GM19452 (cell line): ENCODE measurements around the gene NRDE2.

Experiments used
- ATAC-seq: cut with Tn5 transposase; IDR thresholded peaks from one replicate; pipeline ENCODE4 v1.9.1; 2021; ENCODE audit not compliant: unreplicated experiment

NRDE2 gene

DNA sequence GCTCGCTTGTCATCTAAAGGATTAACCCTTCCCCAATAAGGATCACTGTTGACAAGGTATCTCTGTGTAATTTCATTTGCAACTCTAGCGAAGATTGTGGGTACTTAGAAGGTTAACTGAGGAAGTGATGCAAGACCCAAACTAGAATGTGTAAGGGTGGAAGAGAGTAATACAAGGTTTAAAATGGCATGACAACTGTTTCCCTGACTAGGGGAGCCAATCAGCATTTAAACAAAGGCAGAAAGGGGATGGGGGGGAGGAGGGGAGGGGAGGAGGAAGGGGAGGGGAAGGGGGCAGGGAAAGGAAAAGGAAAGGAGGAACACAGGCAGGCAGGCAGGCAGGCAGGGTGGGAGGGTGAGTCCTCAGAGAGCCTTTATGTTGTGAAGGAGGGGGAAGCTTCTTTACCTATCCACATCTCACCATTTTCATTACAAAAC is 31.1 kb downstream of the NRDE2 start:
- no peak for ATAC-seq

DNA sequence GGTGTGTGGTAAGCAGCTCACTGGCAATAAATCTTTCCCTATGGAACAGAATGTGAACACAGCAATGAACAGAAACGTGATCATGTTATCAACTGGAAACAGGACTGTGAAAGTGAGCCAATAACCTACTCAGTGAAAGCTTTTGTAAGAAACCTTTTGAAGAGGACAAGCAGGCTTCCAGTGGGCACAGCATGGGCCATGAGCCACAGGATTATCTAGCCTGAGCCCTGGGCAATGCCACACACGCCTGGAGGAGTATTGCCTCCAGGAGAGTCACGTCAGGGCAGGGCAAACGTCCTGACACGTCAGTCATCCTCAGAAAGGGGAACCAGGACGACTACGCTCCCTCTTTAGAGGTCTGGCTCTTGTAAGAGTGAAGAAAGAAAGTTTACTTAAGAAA is 32.3 kb downstream of the NRDE2 start:
- no peak for ATAC-seq

DNA sequence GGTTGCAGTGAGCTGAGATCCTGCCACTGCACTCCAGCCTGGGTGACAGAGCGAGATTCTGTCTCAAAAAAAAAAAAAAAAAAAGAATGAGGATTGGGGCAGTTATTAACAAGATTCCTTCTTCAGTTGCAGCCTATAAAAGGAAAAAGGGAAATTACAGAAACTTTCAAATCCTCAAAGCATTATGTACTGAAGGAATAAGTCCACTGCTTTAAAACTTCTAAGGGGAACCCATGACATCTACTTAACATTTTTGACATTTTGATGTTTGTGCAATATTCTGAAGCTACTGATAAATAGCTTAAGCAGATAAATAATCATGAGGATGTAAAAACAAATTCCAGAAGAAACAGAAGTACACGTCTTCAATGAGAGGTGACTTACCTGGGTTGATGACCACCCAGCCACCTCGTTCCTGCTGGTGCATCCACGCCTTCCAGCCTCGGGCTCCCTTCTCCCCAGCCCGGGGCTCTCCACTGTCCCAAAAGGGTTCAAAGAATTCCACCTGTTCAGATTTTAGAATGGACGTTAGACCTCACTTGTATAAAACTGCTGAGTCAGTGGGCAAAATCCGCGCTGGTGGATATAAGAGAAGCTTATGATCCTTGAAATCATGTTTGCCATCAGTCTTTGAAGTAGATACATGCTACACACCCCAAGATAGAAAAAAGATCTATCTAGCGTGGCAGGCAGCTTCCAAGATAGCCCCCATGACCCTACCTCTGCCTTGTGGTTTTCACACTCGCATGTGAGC is 33.7 kb downstream of the NRDE2 start:
- no peak for ATAC-seq

DNA sequence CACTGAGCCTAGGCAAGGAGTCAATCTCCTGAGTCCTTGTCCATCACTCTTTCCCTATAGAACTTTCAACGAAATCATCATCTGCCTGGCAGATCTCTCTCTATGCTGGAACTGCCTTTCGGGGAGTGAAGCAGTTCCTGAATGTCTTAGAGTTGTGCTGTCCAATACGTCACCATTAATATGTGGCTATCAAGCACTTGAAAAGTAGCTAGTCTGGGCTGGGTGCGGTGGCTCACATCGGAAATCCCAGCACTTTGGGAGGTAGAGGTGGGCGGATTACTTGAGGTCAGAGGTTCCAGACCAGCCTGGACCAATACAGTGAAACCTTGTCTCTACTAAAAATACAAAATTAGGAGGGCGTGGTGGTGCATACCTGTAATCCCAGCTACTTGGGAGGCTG is 35.1 kb downstream of the NRDE2 start:
- no peak for ATAC-seq

DNA sequence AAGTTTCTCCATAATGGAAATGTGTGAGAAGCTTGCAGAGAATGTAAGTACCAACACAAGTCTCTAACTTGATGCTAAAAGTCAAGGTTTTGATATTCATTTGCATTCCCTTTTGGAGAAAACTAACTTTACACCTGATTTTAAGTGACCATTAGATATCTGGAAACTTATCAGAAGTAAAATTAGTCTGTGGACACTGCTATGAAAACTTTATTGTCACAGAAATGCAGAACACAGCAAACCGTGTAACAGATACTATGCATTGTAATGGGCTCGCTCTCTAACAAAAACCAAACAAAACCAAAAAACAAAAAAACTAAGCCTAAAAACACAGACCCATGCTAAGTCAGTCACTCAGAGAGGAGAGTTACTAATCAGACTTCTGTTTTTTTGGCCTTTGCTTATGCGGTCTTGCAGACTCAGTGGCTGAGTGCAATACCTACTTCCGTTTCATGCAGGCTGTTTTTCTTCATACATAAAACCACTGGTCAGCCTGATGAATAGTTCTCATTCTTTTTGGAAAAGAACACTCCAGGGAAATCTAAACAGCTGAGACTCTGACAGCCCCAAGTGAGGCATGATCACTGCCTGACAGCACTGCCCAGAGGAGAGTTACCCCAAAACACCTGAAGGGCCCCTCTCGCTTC is 35.7 kb downstream of the NRDE2 start:
- ATAC-seq = no peak

DNA sequence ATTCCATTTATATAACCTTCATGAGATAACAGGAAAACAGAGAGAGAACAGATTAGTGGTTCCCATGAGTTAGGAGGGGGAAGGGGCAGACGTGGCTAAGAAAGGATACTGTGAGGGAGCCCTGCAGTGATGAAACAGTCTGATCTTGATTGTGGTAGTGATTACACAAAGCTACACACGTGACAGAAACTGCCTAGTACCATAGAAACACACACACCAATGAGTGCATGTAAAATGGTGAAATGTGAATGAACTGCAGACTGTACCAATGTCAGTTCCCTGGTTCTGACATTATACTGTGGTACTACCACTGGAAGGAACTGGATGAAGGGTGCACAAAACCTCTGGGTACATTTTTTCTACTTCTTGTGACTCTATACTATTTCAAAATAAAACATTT is 36.9 kb downstream of the NRDE2 start:
- ATAC-seq = no peak

DNA sequence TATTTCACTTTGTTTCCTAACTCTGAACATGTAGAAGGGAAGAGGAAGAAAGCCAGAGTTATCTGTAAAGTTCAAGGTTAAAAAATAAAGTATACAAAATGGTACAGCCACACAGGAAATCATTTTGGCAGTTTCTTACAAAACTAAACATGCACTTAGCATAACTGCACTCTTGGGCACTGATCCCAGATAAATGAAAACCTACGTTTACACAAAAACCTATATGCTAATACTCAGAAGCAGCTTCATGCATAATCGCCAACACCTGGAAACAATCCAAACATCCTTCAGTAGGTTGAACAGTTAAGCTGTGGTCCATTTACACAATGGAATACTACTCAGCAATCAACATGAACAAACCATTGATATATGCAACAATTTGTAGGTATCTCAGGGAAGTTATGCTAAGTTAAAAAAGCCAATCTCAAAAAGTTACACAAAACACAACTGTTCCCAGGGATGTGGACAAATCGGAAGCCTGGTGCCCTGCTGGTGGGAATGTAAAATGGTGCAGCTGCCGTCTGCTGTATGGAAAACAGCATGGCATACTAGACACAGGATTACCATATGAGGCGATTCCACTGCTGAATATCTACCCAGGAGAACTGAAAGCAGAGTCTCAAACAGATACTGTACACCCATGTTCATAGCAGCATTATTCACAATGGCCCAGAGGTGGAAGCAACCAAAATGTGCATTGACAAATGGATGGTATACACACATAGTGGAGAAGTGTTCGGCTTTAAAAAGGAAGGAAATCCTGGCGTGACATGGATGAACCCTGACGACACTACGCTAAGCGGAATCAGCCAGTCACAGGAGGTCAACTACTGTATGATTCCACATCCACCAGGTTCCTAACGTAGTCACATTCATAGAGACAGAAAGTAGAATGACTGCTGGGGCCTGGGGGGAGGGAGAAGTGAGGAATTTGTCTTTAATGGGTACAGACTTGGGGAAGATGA is 37.7 kb downstream of the NRDE2 start:
- no peak for ATAC-seq

DNA sequence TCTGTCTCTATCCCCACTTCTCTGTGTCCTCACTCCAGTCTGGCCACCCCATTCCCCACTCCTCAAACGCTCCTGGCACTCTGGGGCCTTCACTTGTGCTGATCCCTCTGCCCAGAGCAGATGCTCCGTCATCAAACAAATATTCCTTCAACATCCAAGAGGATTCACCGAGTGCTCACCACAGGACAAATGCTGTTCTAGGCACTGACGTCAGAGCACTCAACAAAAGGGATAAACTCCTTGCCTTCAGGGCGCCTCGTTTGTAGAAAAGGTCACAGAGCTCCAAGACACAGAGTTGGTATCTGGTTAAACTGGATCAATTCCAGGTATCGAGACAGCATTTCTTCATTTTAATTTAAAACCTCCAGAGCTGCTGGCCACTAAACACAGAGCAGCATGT is 40.0 kb downstream of the NRDE2 start:
- no peak for ATAC-seq

DNA sequence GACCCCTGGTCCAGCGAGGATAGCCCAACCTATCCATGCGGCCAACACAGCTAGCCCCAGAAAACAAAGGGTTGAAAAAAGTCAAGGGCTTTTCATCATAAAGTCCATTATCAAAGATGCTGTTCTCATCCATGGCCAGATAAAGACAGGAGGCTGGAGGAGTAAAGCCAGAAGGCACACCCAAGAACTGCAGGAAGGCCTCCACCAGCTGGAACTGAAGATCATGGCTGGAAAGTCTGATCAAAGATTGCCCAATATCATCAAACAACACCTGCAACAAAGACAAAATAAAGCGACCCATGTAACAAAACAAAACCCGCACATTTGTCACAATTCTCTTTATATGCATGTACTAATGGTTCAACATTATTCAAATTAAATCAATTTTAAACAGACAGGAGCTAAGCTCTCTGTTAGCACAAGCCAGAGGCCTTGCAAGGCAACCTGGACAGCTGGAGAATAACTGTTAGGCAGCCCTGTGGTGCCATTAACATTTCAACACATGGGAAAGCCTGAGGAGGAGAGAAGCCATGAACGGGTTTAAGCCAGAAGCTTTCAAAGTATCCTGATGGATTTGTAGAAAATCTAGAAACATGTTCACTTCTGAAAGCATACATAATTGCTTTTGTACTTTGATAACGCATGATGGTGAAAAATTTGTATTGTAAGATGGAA is 41.3 kb downstream of the NRDE2 start:
- no peak for ATAC-seq

DNA sequence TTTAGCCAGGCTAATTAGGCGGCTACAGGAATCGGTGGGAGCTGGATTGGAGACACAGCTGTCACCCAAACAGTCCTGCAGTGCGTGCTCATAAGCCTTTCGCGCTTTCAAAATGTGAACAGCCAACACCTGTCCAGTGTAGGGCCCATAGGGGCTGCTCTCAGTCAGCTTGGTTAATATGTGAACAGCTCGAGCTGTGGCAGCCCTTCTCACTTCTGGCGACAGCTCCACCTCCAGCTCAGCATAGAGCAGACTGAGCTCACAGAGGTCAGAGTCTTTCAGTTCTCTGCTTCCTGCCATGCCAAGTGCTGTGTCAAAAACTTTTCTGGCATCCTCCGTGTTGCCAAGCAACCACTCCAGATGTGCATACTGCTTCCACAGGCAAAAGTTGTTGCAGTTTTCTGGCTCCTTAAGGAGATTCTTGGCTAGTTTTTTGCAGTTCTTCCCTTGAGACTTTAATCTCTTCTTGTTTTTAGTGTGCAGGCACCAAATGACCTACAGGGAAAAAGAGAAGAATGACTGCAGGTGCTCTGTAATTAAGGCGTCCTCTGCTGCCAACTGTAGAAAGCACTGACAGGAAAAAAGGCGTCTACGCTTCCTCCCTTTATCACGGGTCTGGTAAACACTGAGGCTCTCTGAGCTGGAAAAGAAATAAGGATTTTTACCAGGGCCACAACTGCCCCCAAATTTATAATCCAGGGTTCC is 42.9 kb downstream of the NRDE2 start:
- ATAC-seq = peak; percentile 100

DNA sequence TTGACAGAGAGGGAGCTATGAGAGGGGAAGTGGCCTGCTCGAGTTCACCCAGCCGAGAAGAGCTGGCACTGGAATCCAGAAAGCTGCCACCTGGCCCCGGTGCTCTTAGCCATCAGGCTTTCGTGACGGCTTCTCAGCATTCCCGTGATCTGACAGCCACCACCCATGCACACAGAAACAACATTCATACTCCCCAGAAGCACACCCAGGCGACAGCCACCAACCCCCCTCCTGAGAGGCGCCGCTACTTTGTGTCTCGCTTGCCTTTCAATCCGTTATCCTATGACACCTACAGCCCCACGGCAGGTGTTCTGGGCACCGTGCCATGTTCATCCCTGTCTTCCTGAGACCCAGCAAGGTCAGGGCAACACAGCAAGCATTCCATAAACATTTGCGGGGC is 44.0 kb downstream of the NRDE2 start:
- no peak for ATAC-seq

DNA sequence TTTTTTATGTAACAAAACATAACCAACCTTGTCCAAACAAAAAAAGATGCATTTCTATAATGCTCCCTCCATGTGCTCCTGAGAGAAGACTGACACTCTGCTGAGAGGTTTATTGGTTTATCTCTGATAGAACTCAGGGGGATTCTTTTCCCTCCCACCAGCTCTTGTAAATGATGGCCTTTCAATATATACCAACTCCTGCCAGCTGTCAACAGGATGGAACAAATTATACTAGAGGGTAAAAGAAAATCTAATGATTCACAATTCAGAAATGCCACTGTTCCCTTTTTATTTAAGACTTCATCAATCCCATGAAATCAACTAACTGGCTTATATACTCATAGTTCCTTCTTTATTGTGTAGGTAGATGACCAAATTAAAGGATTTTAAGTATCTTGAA is 50.0 kb downstream of the NRDE2 start:
- no peak for ATAC-seq

DNA sequence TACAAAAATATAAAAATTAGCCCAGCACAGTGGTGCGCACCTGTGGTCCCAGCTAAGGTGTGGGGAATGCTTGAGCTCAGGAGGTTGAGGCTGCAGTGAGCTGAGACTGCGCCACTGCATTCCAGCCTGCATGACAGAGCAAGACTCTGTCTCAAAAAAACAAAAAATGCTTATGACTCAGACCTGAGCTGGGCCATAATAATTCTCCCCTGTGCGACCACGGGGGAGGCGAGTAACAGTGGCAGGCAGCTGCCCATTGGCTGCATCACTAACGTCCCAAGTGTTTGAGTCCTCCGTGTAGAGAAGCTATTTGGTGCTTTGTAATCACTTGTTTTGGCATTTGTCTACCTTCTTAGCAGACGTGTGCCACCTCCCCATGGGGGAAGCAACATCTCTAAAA is 50.5 kb downstream of the NRDE2 start:
- ATAC-seq = no peak

DNA sequence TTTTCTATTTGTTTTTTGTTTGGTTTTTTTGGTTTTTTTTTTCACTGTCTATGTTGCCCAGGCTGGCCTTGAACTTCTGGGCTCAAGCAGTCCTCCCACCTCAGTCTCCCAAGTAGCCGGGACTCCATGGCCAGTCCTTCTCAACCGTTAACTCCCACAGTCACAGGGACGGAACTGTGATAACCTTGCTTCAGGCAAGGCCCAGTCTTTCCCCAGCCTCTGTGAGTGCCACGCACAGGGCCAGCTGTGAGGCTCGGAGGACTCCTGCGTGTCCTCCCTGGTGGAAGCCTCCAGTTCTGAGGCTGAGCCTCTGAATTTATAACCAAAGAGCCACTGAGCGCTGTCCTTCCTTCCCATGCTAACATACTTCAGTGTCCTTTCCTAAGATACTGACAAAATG is 51.6 kb downstream of the NRDE2 start:
- no peak for ATAC-seq

DNA sequence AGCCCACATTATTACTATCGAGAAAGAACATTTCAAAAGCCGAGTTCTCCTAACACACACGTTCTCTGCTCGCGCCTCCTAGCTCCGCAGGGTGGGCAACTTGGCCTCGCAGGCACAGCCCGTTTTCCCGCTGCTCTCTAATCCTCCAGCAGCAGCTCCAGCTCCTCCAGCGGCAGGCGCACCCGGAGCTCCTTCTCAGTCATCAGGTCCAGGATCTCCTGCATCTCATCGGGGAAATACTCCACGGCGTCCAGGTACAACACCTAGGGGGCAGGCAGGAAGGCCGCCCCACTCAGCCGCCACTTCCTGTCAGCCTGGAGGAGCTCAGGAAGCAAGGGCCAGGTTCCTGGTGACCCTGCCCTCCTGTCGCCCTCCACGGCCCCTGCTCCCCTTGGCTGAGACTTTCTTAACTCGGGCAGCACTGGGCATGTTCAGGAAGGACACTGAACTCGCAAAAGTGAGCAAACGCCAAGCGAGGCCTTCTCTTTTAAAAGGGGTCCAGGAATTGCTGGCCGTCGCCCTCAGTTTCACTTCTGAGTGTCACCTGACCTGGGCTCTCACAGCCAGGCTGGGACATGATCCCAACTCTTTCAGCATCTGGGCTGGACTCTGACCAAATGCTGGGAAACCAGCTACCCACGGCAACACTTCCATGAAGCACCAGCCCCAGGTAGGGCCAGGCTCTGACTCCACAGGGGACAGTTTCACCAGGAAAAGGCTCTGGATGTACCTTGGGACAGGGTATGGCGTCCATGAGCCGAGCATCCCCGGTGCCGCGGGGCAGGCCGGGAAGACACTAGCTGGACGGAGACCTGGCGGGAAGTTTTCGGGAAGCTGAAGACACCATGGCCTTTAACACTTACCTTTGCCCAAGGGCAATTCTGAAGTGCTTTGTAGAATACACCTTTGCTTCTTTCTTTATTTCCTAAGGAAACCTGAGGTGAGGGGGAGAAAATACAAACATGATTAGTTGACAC is 53.3 kb downstream of the NRDE2 start:
- no peak for ATAC-seq

DNA sequence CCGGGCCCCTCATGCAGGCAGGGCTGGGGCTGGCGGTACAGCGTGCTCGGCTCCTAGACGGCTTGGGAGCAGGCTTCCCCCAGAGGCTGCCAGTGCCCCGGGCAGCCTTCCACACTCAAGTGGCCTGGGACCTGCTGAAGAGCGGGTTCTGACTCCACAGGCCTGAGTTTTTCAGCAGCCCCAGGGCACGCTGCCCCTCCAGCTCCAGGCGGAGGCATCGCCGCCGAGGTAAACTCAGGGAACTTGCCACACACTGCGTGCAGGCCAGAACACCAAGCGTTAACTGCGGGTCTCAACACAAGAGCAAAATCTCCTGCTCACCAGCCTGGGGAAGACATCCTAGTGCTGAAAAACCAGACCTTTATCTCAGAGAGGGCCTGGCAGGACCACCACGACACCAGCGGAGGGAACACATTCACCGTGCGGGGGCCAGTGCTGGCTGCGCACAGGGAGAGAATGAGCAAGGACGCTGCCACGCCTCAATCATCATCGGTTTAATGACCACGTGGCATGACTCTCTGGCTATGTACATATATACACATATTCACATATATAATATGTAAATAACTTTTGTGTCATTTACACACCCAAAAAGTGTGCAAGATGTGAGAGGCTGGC is 54.1 kb downstream of the NRDE2 start:
- no peak for ATAC-seq

DNA sequence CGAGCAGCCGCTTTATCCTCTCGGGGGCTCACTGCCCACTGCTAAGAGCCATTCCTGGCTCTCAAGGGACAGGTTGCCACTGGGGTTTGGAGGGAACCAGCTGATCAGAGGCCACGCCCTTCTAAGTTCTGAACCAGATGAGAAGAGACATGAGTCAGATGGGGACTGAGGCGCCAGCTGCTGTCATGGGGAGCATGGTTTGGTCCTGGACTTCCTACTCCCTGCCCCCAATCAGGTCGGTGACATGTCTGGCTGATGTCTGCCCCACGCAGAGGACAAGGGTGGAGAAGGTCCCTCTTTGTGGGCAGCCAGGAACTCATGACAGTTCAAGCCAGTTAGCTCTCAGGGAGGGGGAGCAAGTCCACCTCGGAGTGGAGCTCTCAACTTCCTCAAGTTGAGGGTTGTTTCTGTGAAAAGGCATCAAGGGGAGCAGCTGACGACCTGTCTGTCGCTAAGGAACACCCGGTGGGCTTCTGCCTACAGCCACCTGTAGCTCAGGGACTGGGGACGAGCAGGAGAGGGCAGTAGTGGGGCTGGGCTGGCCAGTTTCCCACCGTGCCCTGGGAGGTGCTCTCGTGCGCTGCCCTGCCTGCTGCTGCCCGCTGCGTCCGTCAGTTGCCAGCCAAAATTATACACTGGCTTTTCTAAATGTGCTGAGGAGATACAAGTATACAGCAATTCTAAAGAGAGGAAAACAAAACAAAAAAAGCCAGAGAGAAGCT is 54.9 kb downstream of the NRDE2 start:
- no peak for ATAC-seq

DNA sequence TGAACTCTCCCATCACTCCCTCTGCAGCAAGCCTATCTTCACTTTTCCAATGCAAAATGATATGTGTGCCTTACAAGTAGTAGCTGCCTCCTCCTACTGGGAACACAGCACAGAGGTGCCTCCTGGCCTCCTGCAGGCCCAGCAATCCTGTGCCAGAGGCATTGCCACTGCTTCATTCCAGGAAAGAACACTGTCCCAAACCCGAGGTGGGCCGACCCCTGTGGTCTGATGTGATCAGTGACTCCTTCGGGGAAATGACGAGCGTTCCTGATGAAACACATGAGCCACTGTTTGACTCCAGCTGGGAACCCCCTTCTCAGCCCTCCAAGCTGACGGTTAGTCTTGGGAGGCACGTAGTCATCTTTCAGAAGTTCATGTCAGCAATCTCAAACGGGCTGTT is 55.9 kb downstream of the NRDE2 start:
- no peak for ATAC-seq
